Left lung (tissue), 10 donors: ENCODE results near the gene MED28. TPM values are rescaled to one million over a fixed set of nuclear protein-coding genes. Genes with fewer than 3 reads are reported as not detected.

Source experiments
- ATAC-seq: fragments of 200-7000 bp; cut with Tn5 transposase; one replicate; pipeline ENCODE4 v1.9.1; 2020; ENCODE audit warnings: moderate library complexity
- DNase-seq, 4 donors: peaks; one replicate each; pipeline ENCODE4 v3.0.0-alpha.2; 2013 to 2020
- H3K27ac ChIP-seq, 2 donors: fragments of 200-600 bp; sonication (generic) in 1 of 2; one replicate each; pipeline versions ENCODE4 v1.5.0 to v1.8.0; 2020 to 2021
- H3K27me3 ChIP-seq, 2 donors: fragments of 200-600 bp; sonication (generic) in 1 of 2; one replicate each; pipeline versions ENCODE4 v1.5.0 to v1.8.0; 2020 to 2021
- H3K36me3 ChIP-seq, 2 donors: fragments of 200-600 bp; sonication (generic) in 1 of 2; one replicate each; pipeline versions ENCODE4 v1.5.0 to v1.8.0; 2020 to 2021
- H3K4me1 ChIP-seq, 2 donors: fragments of 200-600 bp; one replicate each; pipeline ENCODE4 v1.8.0; 2021
- H3K4me3 ChIP-seq, 2 donors: fragments of 200-600 bp; sonication (generic) in 1 of 2; one replicate each; pipeline versions ENCODE4 v1.5.0 to v1.8.0; 2020 to 2021; ENCODE audit warnings: mild to moderate bottlenecking in 1 of 2
- H3K9me3 ChIP-seq, 2 donors: fragments of 200-600 bp; sonication (generic) in 1 of 2; one replicate each; pipeline versions ENCODE4 v1.5.0 to v1.8.0; 2020 to 2021
- CTCF ChIP-seq, 2 donors: fragments of 200-600 bp; sonication (generic) in 1 of 2; IDR thresholded peaks; one replicate each; pipeline versions ENCODE4 v1.5.0 to v1.8.0; 2021; ENCODE audit warnings: antibody characterized with exemption in 2 of 2
- intact Hi-C, 2 donors: fragments of 100-400 bp; cut with DNase I; formaldehyde crosslinking; loops; one replicate each; pipeline versions ENCODE4 v1.11.2 to v1.14.2; 2022
- polyA plus RNA-seq, 6 donors: library from polyadenylated mRNA; unstranded; fragments of 120-200 nt; gene quantifications; one replicate each; pipeline ENCODE4 v1.2.1, GENCODE V29; 2013; ENCODE audit not compliant: insufficient read length in 6 of 6
- total RNA-seq, 2 donors: library from RNA; stranded (reverse); fragmentation: NEBNext Ultra II Directional; extraction: Animal tissue kit (Norgen Biotek cat#: 25700); gene quantifications; one replicate each; pipeline ENCODE4 v1.2.1, GENCODE V29; 2021
- donor health status: DM: no; HTN: yes; CAD: no.
- donor health status: DM: no; HTN: no; CAD: no.

The MED28 gene
- total and polyA plus RNA-seq, 8 donors = 41.1 to 73.6 (median 69.2) TPM

DNA sequence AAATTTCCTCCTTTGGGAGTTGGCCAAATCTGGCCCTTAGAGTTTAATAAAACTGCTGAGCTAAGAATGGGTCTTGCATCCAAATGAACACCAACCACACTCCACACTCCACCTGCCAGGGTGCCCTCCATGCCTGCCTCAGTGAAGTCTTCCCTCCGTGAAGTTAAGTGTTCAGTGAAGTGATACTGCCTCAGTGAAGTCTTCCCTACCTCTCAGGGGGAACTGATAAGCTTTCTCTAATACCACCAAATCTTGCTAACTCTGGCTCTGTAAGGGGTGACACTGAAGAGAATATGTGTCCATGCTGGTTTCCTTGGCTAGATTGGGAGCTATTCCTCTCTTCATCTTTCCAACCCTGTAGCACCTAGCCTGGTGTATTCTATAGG, 27.9 kb downstream of the MED28 start:
- Histone ChIP-seq H3K36me3 (peaks cover 0 to 13% of the 10 kb centered on the region in 2 donors), H3K4me3 (no peak overlapping the region), H3K27ac (no peak overlapping the region), H3K4me1 (no peaks in the 10 kb centered on the region), H3K9me3 (no peaks in the 10 kb centered on the region), H3K27me3 (no peaks in the 10 kb centered on the region)
- intact Hi-C loops = no loop called here
- no peak for TF ChIP-seq CTCF (IDR thresholded peaks at IDR 0.05)
- DNase-seq (no peak), ATAC-seq (no peak)

DNA sequence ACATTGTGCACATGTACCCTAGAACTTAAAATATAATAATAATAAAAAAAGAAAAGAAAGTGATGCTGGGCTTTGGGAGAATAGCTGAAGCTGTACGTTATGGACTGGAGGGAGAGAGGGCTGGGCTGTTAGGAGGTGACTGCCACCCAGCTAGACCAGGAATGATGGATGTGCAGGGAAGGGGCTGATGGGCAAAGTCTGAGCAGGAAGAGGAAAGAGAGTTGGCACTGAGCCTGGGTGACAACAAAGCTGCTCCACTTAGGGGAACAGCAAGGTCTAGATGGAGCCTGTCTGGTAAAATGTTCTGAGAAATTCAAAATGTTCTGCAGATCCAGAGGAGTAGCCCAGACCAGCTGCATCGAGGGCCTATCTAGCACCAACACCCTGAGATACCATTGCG, 32.3 kb downstream of the MED28 start:
- Histone ChIP-seq H3K9me3 (no peaks in the 10 kb centered on the region), H3K36me3 (no peaks in the 10 kb centered on the region), H3K4me3 (no peak overlapping the region), H3K27me3 (no peaks in the 10 kb centered on the region), H3K27ac (no peak overlapping the region), H3K4me1 (no peaks in the 10 kb centered on the region)
- DNase-seq = no peak
- intact Hi-C loops = no loop called here
- ATAC-seq = no peak
- no peak for TF ChIP-seq CTCF (IDR thresholded peaks at IDR 0.05)

- no peak for DNase-seq
- no peaks in the 10 kb centered on the region for H3K9me3 ChIP-seq
- ATAC-seq = no peak
These were observed 32.9 kb downstream of the MED28 start for GRCh38 chr4:17647176-17647806.

GRCh38 chr4:17647927-17648326, 33.5 kb downstream of the MED28 start:
- ATAC-seq (no peak), DNase-seq (no peak)
- H3K9me3 ChIP-seq = no peaks in the 10 kb centered on the region
- no peak overlapping the region for H3K27ac ChIP-seq
- H3K4me3 ChIP-seq = no peak overlapping the region
- no peaks in the 10 kb centered on the region for H3K36me3 ChIP-seq
- intact Hi-C loops = no loop called here
- H3K27me3 ChIP-seq = no peaks in the 10 kb centered on the region
- TF ChIP-seq CTCF (IDR thresholded peaks at IDR 0.05) = no peak
- no peaks in the 10 kb centered on the region for H3K4me1 ChIP-seq

More at GRCh38 chr4:17647176-17647806, 32.9 kb downstream of the MED28 start:
- no peak for TF ChIP-seq CTCF (IDR thresholded peaks at IDR 0.05)
- Histone ChIP-seq H3K4me1 (no peaks in the 10 kb centered on the region), H3K36me3 (no peaks in the 10 kb centered on the region), H3K27ac (no peak overlapping the region), H3K4me3 (no peak overlapping the region), H3K27me3 (no peaks in the 10 kb centered on the region)
- intact Hi-C loops = no loop called here

DNA sequence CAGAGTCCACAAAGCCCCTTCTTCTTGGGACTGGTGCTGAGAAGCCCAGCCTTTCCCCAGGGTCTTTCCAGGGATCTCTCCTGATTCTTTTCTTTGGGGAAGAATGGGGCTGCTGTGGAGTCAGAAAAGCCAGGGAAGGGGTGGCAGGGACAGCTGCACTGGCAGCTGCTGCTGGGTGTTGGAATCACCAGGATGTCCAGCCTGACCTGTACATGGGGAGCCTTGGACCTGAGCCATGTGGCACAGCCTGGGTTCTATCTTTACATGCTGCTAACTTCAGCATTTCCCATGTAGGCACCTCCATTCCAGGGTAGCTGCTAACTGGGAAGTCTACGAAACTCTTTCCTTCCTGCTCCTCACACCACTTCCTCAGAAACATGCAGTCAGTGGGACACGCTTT, 36.0 kb downstream of the MED28 start:
- no peaks in the 10 kb centered on the region for H3K4me1 ChIP-seq
- no peak overlapping the region for H3K4me3 ChIP-seq
- no peaks in the 10 kb centered on the region for H3K9me3 ChIP-seq
- H3K27me3 ChIP-seq = no peaks in the 10 kb centered on the region
- no peak for TF ChIP-seq CTCF (IDR thresholded peaks at IDR 0.05)
- ATAC-seq (no peak), DNase-seq (no peak)
- no peaks in the 10 kb centered on the region for H3K36me3 ChIP-seq
- H3K27ac ChIP-seq = no peak overlapping the region
- intact Hi-C loops = no loop called here
